ENCODE data around the gene PDZK1IP1. TPM values are rescaled to one million over a fixed set of nuclear protein-coding genes. Genes with fewer than 3 reads are reported as not detected.

PDZK1IP1 gene
- total RNA-seq, 1 experiment from 2014 or later = not detected

DNA sequence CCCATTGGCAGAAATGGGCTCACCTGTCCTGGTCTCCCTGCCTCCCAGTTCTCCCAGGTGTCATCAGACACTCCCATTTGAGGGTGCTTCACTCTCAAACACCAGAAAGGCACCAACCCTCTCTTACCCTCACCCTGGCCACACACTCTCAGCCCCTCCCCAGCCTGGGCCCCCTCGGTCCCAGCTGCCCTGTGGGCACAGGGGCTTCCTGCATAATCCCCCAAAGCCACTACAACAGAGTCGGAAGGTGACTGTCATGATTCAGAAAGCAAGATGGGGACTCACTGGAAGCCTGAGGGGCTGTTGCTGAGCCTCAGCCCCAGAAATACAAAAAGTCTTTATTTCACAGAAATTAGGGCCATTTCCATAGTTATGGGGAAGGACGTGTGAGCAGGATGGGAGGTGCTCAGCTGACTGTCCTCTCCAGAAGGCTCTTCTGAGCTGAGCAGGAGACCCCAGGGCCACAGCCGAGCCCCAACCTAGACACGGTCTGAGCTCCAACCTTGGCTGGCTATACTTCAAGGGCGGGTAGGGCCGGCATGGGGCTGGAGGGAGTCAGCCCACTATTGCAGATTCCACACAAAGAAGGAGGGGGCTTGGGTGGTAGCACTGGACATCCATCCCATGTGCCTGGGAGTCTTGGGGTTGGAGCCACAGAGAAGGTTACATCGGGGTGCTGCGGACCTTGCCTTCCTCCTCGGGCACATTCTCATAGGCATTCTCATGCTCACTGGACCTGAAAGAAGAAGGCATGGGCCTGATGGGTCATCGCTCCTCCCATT lies 6.3 kb downstream of the PDZK1IP1 start:
- POLR2A ChIA-PET (ENCODE audit: low non-redundant PET) = no interaction called here
- no peak for TF ChIP-seq EZH2 (IDR thresholded peaks at IDR 0.05; ENCODE audit: borderline replicate concordance, low read depth, low read length, poor library complexity, severe bottlenecking)
- TF ChIP-seq, protein P1, sequence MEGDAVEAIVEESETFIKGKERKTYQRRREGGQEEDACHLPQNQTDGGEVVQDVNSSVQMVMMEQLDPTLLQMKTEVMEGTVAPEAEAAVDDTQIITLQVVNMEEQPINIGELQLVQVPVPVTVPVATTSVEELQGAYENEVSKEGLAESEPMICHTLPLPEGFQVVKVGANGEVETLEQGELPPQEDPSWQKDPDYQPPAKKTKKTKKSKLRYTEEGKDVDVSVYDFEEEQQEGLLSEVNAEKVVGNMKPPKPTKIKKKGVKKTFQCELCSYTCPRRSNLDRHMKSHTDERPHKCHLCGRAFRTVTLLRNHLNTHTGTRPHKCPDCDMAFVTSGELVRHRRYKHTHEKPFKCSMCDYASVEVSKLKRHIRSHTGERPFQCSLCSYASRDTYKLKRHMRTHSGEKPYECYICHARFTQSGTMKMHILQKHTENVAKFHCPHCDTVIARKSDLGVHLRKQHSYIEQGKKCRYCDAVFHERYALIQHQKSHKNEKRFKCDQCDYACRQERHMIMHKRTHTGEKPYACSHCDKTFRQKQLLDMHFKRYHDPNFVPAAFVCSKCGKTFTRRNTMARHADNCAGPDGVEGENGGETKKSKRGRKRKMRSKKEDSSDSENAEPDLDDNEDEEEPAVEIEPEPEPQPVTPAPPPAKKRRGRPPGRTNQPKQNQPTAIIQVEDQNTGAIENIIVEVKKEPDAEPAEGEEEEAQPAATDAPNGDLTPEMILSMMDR (conservative IDR thresholded peaks at IDR 0.05; ENCODE audit: low read depth, low read length) = no peak
- no peak for DNase-seq (ENCODE audit: low spot score)

DNA sequence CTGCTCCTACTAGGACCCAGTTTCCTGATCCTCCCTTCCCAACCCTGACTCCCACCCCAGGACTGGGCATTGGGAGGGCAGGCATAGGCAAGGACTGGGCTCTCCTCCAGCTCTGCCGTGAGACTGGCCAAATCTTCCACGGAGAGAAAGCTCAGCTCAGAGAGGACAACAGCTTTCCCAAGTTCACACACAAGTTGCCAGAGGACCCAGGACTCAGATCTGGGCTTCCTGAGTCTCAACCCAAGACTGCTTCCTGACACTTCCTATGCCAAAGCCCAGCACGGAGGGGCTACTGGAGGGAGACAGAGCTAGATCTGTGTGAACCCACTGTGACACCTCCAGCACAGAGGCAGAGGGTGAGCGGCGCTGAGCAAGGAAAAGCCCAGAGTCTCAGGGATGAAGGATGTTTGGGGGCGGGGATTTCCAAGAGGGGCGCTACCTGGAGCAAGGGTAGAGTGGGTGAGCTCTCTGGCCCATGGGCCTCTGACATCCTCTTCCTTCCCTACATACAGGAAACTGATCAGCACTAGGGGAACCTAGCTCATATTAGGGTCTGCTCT lies 7.1 kb downstream of the PDZK1IP1 start:
- intact Hi-C loops (cut with micrococcal nuclease; ENCODE audit: unreplicated experiment) = no loop called here
- no peak for TF ChIP-seq EZH2 (IDR thresholded peaks at IDR 0.05; ENCODE audit: borderline replicate concordance, low read depth, low read length, poor library complexity, severe bottlenecking)
- TF ChIP-seq, protein P1 (conservative IDR thresholded peaks at IDR 0.05; ENCODE audit: low read depth, low read length) = no peak
- ChIA-PET POLR2A (ENCODE audit: low non-redundant PET) (no interaction called here), CTCF (interaction anchor here (0.6 to 1.0 kb wide), 2 partner anchors 10 to 598 kb away, joined by 4 to 7 read pairs; no protein-coding TSS in a partner anchor)
- Histone ChIP-seq H3K27ac (ENCODE audit: low read depth, low read length, poor library complexity, severe bottlenecking) (no peak overlapping the region), H3K36me3 (ENCODE audit: insufficient read depth, low read length, poor library complexity, severe bottlenecking) (no peaks in the 10 kb centered on the region), H3K4me3 (ENCODE audit: low read depth, low read length, poor library complexity, severe bottlenecking) (no peak overlapping the region), H3K9me3 (ENCODE audit: low read depth, low read length, poor library complexity, severe bottlenecking) (no peaks in the 10 kb centered on the region), H3K4me1 (ENCODE audit: insufficient read depth, low read length, poor library complexity, severe bottlenecking) (no peaks in the 10 kb centered on the region), H3K27me3 (replicated peaks; ENCODE audit: insufficient read depth, low read depth, low read length, poor library complexity) (peaks cover 10% of the 10 kb centered on the region)
- no peak for DNase-seq (ENCODE audit: low spot score)
- no TSS peak for BruUV-seq (replicated peaks)

More for the DNA sequence above, 6.3 kb downstream of the PDZK1IP1 start:
- Histone ChIP-seq H3K4me3 (ENCODE audit: low read depth, low read length, poor library complexity, severe bottlenecking) (no peak overlapping the region), H3K36me3 (ENCODE audit: insufficient read depth, low read length, poor library complexity, severe bottlenecking) (no peaks in the 10 kb centered on the region), H3K9me3 (ENCODE audit: low read depth, low read length, poor library complexity, severe bottlenecking) (no peaks in the 10 kb centered on the region), H3K27me3 (replicated peaks; ENCODE audit: insufficient read depth, low read depth, low read length, poor library complexity) (peaks cover 10% of the 10 kb centered on the region), H3K4me1 (ENCODE audit: insufficient read depth, low read length, poor library complexity, severe bottlenecking) (no peaks in the 10 kb centered on the region), H3K27ac (ENCODE audit: low read depth, low read length, poor library complexity, severe bottlenecking) (no peak overlapping the region)
- intact Hi-C loops (cut with micrococcal nuclease; ENCODE audit: unreplicated experiment) = no loop called here
- no TSS peak for BruUV-seq (replicated peaks)
- CTCF ChIA-PET = interaction anchor here (1.0 kb wide), 2 partner anchors 9 to 254 kb away, joined by 4 read pairs; partner anchors contain the start of gene FOXD2

DNA sequence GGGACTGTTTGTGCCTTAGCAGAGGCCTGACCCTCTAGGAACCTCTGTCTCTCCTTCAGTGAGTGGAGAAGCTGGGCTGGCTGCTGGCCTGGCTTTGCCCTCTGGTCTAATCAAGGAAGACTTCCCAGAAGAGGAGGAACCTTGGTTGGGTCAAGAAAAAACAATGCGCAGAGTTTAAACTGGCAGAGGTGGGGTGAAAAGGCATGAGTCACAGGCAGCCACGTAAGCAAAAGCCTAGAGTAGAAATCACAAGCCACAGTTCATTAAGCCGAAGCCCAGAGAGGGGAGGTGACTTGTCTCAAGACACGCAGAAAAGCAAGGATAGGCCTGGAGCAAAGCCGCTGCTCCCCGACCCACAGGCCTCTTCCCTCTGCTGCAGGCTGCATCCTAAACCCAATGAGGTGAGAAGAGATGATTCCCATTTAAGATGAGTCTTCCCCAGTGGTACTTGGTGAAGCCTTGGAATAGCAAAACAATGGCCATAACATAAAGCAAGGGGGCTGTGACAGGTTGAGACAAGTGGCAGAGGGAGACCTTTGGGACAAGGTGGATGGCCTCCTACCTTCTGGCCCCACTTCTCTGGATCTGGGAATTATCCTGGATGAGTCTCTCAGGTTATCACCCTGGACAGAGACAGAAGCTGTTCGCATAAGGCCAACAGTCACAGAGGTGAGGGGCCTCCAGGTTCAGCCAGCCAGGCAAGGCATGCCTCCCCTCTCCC lies 7.7 kb downstream of the PDZK1IP1 start:
- H3K27me3 ChIP-seq (replicated peaks; ENCODE audit: insufficient read depth, low read depth, low read length, poor library complexity) = peaks cover 10% of the 10 kb centered on the region
- CTCF ChIA-PET = interaction anchor here (0.6 to 1.0 kb wide), 2 partner anchors 11 to 598 kb away, joined by 4 to 7 read pairs; no protein-coding TSS in a partner anchor
- no peaks in the 10 kb centered on the region for H3K4me1 ChIP-seq (ENCODE audit: insufficient read depth, low read length, poor library complexity, severe bottlenecking)
- DNase-seq (ENCODE audit: low spot score) = no peak
- H3K9me3 ChIP-seq (ENCODE audit: low read depth, low read length, poor library complexity, severe bottlenecking) = no peaks in the 10 kb centered on the region
- H3K36me3 ChIP-seq (ENCODE audit: insufficient read depth, low read length, poor library complexity, severe bottlenecking) = no peaks in the 10 kb centered on the region
- no peak for TF ChIP-seq EZH2 (IDR thresholded peaks at IDR 0.05; ENCODE audit: borderline replicate concordance, low read depth, low read length, poor library complexity, severe bottlenecking)
- TF ChIP-seq, protein P1 (conservative IDR thresholded peaks at IDR 0.05; ENCODE audit: low read depth, low read length) = no peak
- intact Hi-C loops (cut with micrococcal nuclease; ENCODE audit: unreplicated experiment) = no loop called here
- H3K4me3 ChIP-seq (ENCODE audit: low read depth, low read length, poor library complexity, severe bottlenecking) = no peak overlapping the region
- POLR2A ChIA-PET (ENCODE audit: low non-redundant PET) = no interaction called here
- no peak overlapping the region for H3K27ac ChIP-seq (ENCODE audit: low read depth, low read length, poor library complexity, severe bottlenecking)
- no TSS peak for BruUV-seq (replicated peaks)
